ENCODE results near the gene CNGB1. TPM values are rescaled to one million over a fixed set of nuclear protein-coding genes. Genes with fewer than 3 reads are reported as not detected.
A peak's percentile ranks its signal among the peaks of the same experiment; 100 is the strongest.

CNGB1 gene
- total and polyA plus RNA-seq, 2 of the 13 experiments (the other 11 are each of a cell fraction or from before 2014, with no cell fraction given) = 0.02 to 0.15 TPM

GRCh38 chr16:57859331-57859730, 111.6 kb downstream of the CNGB1 start (continued):
- TF ChIP-seq ARID5B (CRISPR knock-in tag; IDR thresholded peaks at IDR 0.05) = peak; percentile 45; the same call in 1 of the 2 replicates
- peak; percentile 28; the same call in 1 of the 2 replicates for TF ChIP-seq KMT2B (CRISPR knock-in tag; IDR thresholded peaks at IDR 0.05)
- peak; percentile 26; the same call in 1 of the 2 replicates for TF ChIP-seq FOXP4 (CRISPR knock-in tag; IDR thresholded peaks at IDR 0.05)
- peak; percentile 90 for TF ChIP-seq SMC3 (IDR thresholded peaks at IDR 0.05; ENCODE audit: low read length)
- peak; percentile 68; the same call in 1 of the 2 replicates for TF ChIP-seq FOXK1 (CRISPR knock-in tag; IDR thresholded peaks at IDR 0.05; ENCODE audit: borderline replicate concordance, low read depth)
- TF ChIP-seq KMT2A (CRISPR knock-in tag; IDR thresholded peaks at IDR 0.05) = 0 out of 2 replicates have a peak, but pooled peaks have one; percentile 42
- 0 out of 2 replicates have a peak, but pooled peaks have one; percentile 45 for TF ChIP-seq ZSCAN9 (CRISPR knock-in tag; IDR thresholded peaks at IDR 0.05; ENCODE audit: borderline replicate concordance)
- TF ChIP-seq CTCF (CRISPR knock-in tag; IDR thresholded peaks at IDR 0.05) = peak; percentile 74
- TF ChIP-seq ZBTB7B (CRISPR knock-in tag; IDR thresholded peaks at IDR 0.05) = peak; percentile 49; the same call in 1 of the 2 replicates
- TF ChIP-seq MED1 (CRISPR knock-in tag; IDR thresholded peaks at IDR 0.05) = peak; percentile 61
- no peak for TF ChIP-seq ZMAT3 (CRISPR knock-in tag; conservative IDR thresholded peaks at IDR 0.05)
- peak; percentile 56; the same call in 1 of the 2 replicates for TF ChIP-seq POGK (CRISPR knock-in tag; conservative IDR thresholded peaks at IDR 0.05)
- peak; percentile 45; the same call in 1 of the 2 replicates for TF ChIP-seq ZBTB38 (CRISPR knock-in tag; IDR thresholded peaks at IDR 0.05)
- TF ChIP-seq HDAC2 (CRISPR knock-in tag; IDR thresholded peaks at IDR 0.05) = peak; percentile 54
- TF ChIP-seq SUZ12 (IDR thresholded peaks at IDR 0.05; ENCODE audit: low read depth, low read length) = no peak
- peak; percentile 65 for TF ChIP-seq RAD21 (CRISPR knock-in tag; IDR thresholded peaks at IDR 0.05)
- TF ChIP-seq ZGPAT (CRISPR knock-in tag; IDR thresholded peaks at IDR 0.05) = 0 out of 2 replicates have a peak, but pooled peaks have one; percentile 17
- TF ChIP-seq ZNF264 (CRISPR knock-in tag; IDR thresholded peaks at IDR 0.05) = no peak
- TF ChIP-seq ZNF580 (CRISPR knock-in tag; IDR thresholded peaks at IDR 0.05; ENCODE audit: borderline replicate concordance, low read depth) = peak; percentile 68; the same call in 1 of the 2 replicates
- TF ChIP-seq ZMYM4 (CRISPR knock-in tag; IDR thresholded peaks at IDR 0.05) = peak; percentile 29; the same call in 1 of the 2 replicates

All from HepG2 (cell line).